H1 (cell line): ENCODE results near the gene TAF1B. TPM values are rescaled to one million over a fixed set of nuclear protein-coding genes. Genes with fewer than 3 reads are reported as not detected.

Experiments used
- CBX8 ChIP-seq: fragments of 300-800, 300-1000 bp; sonication (generic); IDR thresholded peaks from 2 replicates; pipeline ENCODE4 v1.7.1; 2016; ENCODE audit warnings: low read depth, low read length, borderline replicate concordance
- SIN3A ChIP-seq, 2 experiments: IDR thresholded peaks in 1 of 2; conservative IDR thresholded peaks in 1 of 2; 2 replicates each; pipeline ENCODE4 v1.6.1; 2011 to 2012; ENCODE audit warnings: low read length in 2 of 2, improper control_type of control experiment in 1 of 2, low read depth in 1 of 2, mild to moderate bottlenecking in 1 of 2
- SIRT6 ChIP-seq: IDR thresholded peaks from one replicate; pipeline ENCODE4 v1.7.1; 2012; ENCODE audit warnings: low read length, inconsistent platforms
- polyA plus RNA-seq, 7 experiments: library from polyadenylated mRNA; depleted of rRNA in 3 of 7; stranded (reverse) in 5 of 7; unstranded in 2 of 7; fragments of >200 nt in 5 of 7; fragments of 200-250 nt in 2 of 7; gene quantifications; 1 replicate in 5 of 7; 2 replicates in 1 of 7; 4 replicates in 1 of 7; pipeline versions ENCODE4 v1.2.1 to v1.2.3, GENCODE V29; 2011 to 2013; ENCODE audit warnings: missing spikeins in 2 of 7, mixed read lengths in 2 of 7
- total RNA-seq: library from RNA; stranded (reverse); fragmentation: NEBNext Ultra II Directional; extraction: Animal tissue kit (Norgen Biotek cat#: 25700); gene quantifications from 2 replicates; pipeline ENCODE4 v1.2.1, GENCODE V29; 2021

TAF1B gene
- total and polyA plus RNA-seq, 2 of the 8 experiments (the other 6 are each of a cell fraction or from before 2014, with no cell fraction given): 6.6 to 25.2 TPM

- TF ChIP-seq SIN3A (conservative IDR thresholded peaks at IDR 0.05 in 1 of 2, IDR thresholded peaks at IDR 0.05 in 1 of 2; ENCODE audit: low read depth in 1 of 2, low read length in 2 of 2) (no peak), SIRT6 (no peak), CBX8 (no peak)
Observed at GRCh38 chr2:9800639-9800974, 42.7 kb upstream of the TAF1B start (continued).
